ENCODE results near the gene WDR12. TPM values are rescaled to one million over a fixed set of nuclear protein-coding genes. Genes with fewer than 3 reads are reported as not detected.

The WDR12 gene
- total and polyA plus RNA-seq, 2 of the 13 experiments (the other 11 are each of a cell fraction or from before 2014, with no cell fraction given) = 94.4 to 216 TPM

- Histone ChIP-seq H3K4me3 (replicated peaks in 1 of 3; ENCODE audit: insufficient read depth in 1 of 3, low read depth in 2 of 3, low read length in 3 of 3) (peak overlapping the region; percentile 88 to 96 (median 91)), H3K27ac (ENCODE audit: extremely low read length, insufficient read depth, low read length) (no peak overlapping the region), H3K79me2 (ENCODE audit: insufficient read depth, low read length) (peaks cover 61% of the 10 kb centered on the region), H3K9ac (ENCODE audit: insufficient read depth, low read depth, low read length) (peak overlapping the region; percentile 97), H3K36me3 (replicated peaks in 1 of 2; ENCODE audit: control insufficient read depth in 1 of 2, insufficient read depth in 2 of 2, low read length in 2 of 2) (peaks cover 2 to 18% of the 10 kb centered on the region in 2 experiments; a peak in 4 of 5 replicates), H3K4me2 (ENCODE audit: low read depth, low read length) (peak overlapping the region; percentile 99), H2AFZ (ENCODE audit: low read length) (no peak overlapping the region), H3K4me1 (ENCODE audit: insufficient read depth, low read length) (peaks cover 26% of the 10 kb centered on the region), H4K20me1 (ENCODE audit: insufficient read depth, low read length) (peaks cover 5% of the 10 kb centered on the region), H3K9me3 (ENCODE audit: low read length) (no peaks in the 10 kb centered on the region), H3K27me3 (ENCODE audit: control insufficient read depth in 1 of 2, insufficient read depth in 2 of 2, low read length in 2 of 2) (peaks cover 0 to 4% of the 10 kb centered on the region in 2 experiments; a peak in 2 of 5 replicates)
- POLR2A ChIA-PET = no interaction called here
- CTCF ChIA-PET (ENCODE audit: low intra/inter-chr PET ratio, low total read pairs) = no interaction called here
- in situ Hi-C loops (cut with HindIII; ENCODE audit: extremely low pct_ligation_motif_present, low pct_unique_long_range_greater_than_20kb) (no loop called here), intact Hi-C loops (cut with micrococcal nuclease; ENCODE audit: unreplicated experiment) (loop anchor here (2.0 to 10.0 kb wide), 4 partner anchors 105 to 329 kb away; partner anchors contain the start of genes CYP20A1 and NBEAL1)
- 83% methylated on average over 6 of the region's 6 CpGs for WGBS (ENCODE audit: low lambda C conversion rate)
- DNase-seq (ENCODE audit: low spot score) (no peak), ATAC-seq (no peak), FAIRE-seq (no peak)
- TF ChIP-seq ZMYM3 (CRISPR knock-in tag; IDR thresholded peaks at IDR 0.05) (0 out of 2 replicates have a peak, but pooled peaks have one; percentile 38), RBM22 (optimal IDR thresholded peaks at IDR 0.05; ENCODE audit: low read length) (no peak), ZNF770 (CRISPR knock-in tag; IDR thresholded peaks at IDR 0.05) (peak; percentile 54; the same call in 1 of the 2 replicates), ATF4 (CRISPR knock-in tag; IDR thresholded peaks at IDR 0.05) (peak in 1 of 2 experiments; percentile 88; a peak in 2 of 4 replicates), ESRRA (CRISPR knock-in tag; IDR thresholded peaks at IDR 0.05; ENCODE audit: low read depth) (no peak), ZNF773 (CRISPR knock-in tag; IDR thresholded peaks at IDR 0.05; ENCODE audit: borderline replicate concordance) (no peak), PHF21A (CRISPR knock-in tag; IDR thresholded peaks at IDR 0.05) (no peak), RBFOX2 (IDR thresholded peaks at IDR 0.05; ENCODE audit: low read depth, low read length) (0 out of 2 replicates have a peak, but pooled peaks have one; percentile 14), ZNF10 (CRISPR knock-in tag; IDR thresholded peaks at IDR 0.05; ENCODE audit: borderline replicate concordance, low read depth) (no peak), CEBPB (IDR thresholded peaks at IDR 0.05; ENCODE audit: borderline replicate concordance, low read depth, low read length) (peak; percentile 86), ZNF460 (CRISPR knock-in tag; IDR thresholded peaks at IDR 0.05; ENCODE audit: borderline replicate concordance) (peak; percentile 88), KLF16 (CRISPR knock-in tag; IDR thresholded peaks at IDR 0.05) (peak in 1 of 2 experiments; percentile 21; a peak in 1 of 4 replicates), AGO1 (IDR thresholded peaks at IDR 0.05; ENCODE audit: low read depth, low read length, poor library complexity, severe bottlenecking) (no peak), SRSF1 (optimal IDR thresholded peaks at IDR 0.05; ENCODE audit: low read depth, low read length) (no peak), ATF2 (CRISPR knock-in tag; IDR thresholded peaks at IDR 0.05) (no peak), XRCC5 (optimal IDR thresholded peaks at IDR 0.05; ENCODE audit: low read length) (no peak), SUZ12 (IDR thresholded peaks at IDR 0.05; ENCODE audit: low read depth, low read length) (no peak), CEBPG (CRISPR knock-in tag; IDR thresholded peaks at IDR 0.05) (peak; percentile 76), FOXM1 (CRISPR knock-in tag; IDR thresholded peaks at IDR 0.05) (no peak)
- BruUV-seq (replicated peaks) = no TSS peak
Observed at GRCh38 chr2:202909394-202910192, 1.9 kb downstream of the WDR12 start.
